ENCODE measurements around the gene BCKDHB.
"Not testable (repeated sequence)": the region's sequence is repeated elsewhere in the genome, so short reads cannot be mapped to it uniquely, and the experiment has no call there.

Gene BCKDHB

GRCh38 chr6:80254716-80255115 is 148.2 kb downstream of the BCKDHB start:
- no peak for DNase-seq (ENCODE audit: low read depth in 4 of 4, low spot score in 1 of 4)

DNA sequence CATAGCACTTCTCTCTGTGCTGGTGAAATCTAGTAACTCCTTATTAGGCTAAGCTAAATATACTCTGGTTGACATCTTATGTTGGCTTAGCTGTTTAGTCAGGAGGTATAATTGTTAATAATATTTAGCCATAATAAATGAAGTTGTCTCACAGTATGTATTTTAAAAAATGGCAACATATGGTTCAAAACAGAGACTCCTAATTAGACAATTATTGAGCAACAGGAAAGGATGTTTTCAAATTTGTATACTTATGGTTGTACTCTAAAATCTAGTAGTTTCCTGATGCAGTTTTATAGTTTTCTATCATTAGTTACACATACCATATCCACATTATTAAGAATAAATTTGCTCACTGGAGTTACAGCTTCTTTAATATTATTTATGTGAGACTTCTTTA is 150.2 kb downstream of the BCKDHB start:
- DNase-seq (ENCODE audit: low read depth in 4 of 4, low spot score in 1 of 4), result no peak

- no peak for DNase-seq (ENCODE audit: low read depth in 4 of 4, low spot score in 1 of 4)
Observed at GRCh38 chr6:80259118-80259517, 152.6 kb downstream of the BCKDHB start.

GRCh38 chr6:80263585-80263984 is 157.1 kb downstream of the BCKDHB start:
- DNase-seq (ENCODE audit: low read depth in 4 of 4, low spot score in 1 of 4), result no peak

DNA sequence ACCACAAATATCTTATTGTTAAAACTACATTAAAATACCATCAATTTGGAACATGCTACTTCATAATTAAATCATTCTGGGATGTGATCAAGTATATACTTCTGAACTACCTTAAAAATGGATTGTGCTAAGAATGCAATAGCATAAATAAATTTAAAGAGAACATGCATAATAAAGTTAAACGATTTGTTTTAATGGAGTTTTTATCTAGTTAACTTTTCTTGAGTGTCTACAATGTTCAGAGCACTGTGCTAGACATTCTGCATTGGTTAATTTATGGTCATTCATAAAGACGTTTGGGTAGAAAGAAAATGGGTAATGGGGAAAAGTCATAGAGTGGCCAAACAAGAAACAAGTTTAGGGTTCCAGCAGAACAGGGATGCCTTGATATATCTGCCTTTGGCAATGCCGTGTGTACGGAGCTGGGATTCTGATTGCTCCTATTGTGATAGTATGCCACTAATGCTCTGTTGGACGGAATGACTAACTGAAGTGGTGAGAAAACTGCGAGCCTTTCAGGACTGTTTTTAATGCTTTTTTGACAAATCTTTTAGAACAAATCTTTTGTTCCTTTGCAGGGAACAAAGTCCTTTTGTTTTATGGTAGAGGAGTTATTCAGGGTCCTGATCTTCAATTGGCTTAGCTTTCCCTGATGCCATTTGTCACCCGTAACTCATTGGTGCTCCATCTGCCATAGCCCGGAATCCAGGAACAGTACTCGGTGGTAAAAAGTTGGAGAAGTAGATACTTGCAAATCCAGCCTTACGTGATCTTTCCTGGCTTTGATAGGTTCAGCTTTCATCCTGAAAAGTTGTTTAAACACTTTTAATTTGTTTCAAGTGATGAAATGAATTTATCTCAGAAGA is 162.6 kb downstream of the BCKDHB start:
- no peak for DNase-seq (ENCODE audit: low read depth in 4 of 4, low spot score in 1 of 4)

DNA sequence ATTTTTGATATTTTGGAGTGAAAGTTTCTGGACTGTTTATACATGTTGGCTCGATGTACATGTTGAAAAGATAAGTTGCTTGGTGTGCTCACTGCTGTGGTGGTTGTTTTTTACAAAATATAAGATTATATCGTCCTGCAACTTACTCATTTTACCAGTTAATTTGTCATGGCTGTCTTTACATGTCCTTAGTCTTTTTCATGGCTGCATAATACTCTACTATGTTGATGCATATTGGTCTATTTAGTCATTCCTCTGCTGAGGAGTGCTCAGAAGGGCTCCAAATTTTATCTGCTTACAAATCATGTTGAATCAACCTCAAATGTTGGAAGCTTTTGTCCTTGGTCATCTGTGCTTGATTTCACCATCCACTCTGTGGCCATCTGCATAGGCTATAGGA is 164.6 kb downstream of the BCKDHB start:
- DNase-seq (ENCODE audit: low read depth in 4 of 4, low spot score in 1 of 4), result no peak

DNA sequence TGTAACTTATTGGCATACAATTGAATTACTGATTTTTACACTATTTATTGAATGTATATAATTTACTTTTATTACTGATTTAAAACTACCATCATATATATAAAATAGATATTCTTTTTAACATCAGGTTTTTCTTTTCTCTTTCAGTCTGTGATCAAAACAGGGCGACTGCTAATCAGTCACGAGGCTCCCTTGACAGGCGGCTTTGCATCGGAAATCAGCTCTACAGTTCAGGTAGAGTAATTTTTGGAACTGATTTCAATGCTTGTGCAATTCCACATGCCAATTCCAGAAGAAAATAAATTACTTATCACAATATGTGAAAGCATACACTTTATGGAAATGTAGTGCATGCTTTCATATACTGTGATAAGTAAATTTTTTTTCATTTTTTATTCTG is 166.5 kb downstream of the BCKDHB start:
- no peak for DNase-seq (ENCODE audit: low read depth in 4 of 4, low spot score in 1 of 4)

GRCh38 chr6:80276861-80277260 is 170.4 kb downstream of the BCKDHB start:
- DNase-seq (ENCODE audit: low read depth in 4 of 4, low spot score in 1 of 4), result no peak

- no peak for DNase-seq (ENCODE audit: low read depth in 4 of 4, low spot score in 1 of 4)
Observed at GRCh38 chr6:80277501-80277900, 171.0 kb downstream of the BCKDHB start.

- no peak for DNase-seq (ENCODE audit: low read depth in 4 of 4, low spot score in 1 of 4)
Observed at GRCh38 chr6:80280262-80281010, 174.0 kb downstream of the BCKDHB start.

- DNase-seq (ENCODE audit: low read depth in 4 of 4, low spot score in 1 of 4), result no peak
Observed at GRCh38 chr6:80282913-80283554, 176.6 kb downstream of the BCKDHB start.

DNA sequence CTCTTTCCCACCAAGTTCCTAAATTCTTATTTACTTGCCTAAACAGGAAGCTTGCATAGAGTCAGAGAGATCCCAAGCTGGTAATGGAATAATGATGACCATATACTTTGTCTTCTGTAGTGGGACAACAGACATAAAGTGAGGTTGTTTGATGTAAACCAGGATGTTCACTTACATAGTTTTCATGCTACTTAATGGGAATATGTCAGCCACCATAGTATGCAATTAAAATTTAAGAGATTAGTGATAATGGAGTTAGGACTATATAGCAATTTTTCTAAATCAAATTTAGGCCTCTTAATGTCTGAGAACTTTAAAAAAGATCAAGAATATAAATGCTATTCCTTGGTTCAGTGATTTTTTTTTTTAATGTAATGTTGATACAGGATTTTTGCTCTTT is 180.6 kb downstream of the BCKDHB start:
- no peak for DNase-seq (ENCODE audit: low read depth in 4 of 4, low spot score in 1 of 4)

- DNase-seq (ENCODE audit: low read depth in 4 of 4, low spot score in 1 of 4), result no peak
Observed at GRCh38 chr6:80287607-80288006, 181.1 kb downstream of the BCKDHB start.

GRCh38 chr6:80289727-80290126 is 183.3 kb downstream of the BCKDHB start:
- no peak for DNase-seq (ENCODE audit: low read depth in 4 of 4, low spot score in 1 of 4)

DNA sequence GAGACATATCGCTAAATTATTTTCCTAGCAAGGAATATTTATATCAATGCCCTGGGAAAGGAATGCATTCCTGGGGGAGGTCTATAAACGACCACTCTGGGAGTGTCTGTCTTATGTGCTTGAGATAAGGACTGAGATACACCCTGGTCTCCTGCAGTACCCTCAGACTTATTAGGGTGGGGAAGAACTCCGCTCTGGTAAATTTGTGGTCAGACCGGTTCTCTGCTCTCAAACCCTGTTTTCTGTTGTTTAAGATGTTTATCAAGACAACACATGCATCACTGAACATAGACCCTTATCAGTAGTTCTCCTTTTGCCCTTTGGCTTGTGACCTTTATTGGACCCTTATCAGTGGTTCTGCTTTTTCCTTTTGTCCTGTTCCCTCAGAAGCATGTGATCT is 188.1 kb downstream of the BCKDHB start:
- not testable (repeated sequence) for DNase-seq (ENCODE audit: low read depth in 4 of 4, low spot score in 1 of 4)

DNA sequence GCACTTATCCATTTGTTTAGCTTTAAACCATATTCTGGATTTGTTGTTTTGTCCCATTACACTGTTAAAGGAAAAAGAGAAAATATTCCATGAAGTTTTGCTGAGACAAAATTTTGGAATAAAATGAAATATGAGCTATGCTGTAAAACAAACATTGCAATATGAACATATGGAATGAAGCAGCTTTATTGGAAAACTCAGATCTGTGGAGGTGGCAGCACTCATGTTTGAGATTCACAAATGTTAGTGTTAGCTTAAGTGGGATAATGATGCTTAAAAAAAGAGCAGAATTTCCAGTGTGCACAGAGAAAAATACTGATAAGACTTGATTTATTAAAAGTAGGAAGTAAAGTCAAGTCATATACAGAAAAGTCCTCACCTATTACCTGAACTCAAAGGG is 196.2 kb downstream of the BCKDHB start:
- no peak for DNase-seq (ENCODE audit: low read depth in 4 of 4, low spot score in 1 of 4)

GRCh38 chr6:80304014-80304413 is 197.5 kb downstream of the BCKDHB start:
- no peak for DNase-seq (ENCODE audit: low read depth in 4 of 4, low spot score in 1 of 4)

- DNase-seq (ENCODE audit: low read depth in 4 of 4, low spot score in 1 of 4), result no peak
Observed at GRCh38 chr6:80314531-80314930, 208.1 kb downstream of the BCKDHB start.

DNA sequence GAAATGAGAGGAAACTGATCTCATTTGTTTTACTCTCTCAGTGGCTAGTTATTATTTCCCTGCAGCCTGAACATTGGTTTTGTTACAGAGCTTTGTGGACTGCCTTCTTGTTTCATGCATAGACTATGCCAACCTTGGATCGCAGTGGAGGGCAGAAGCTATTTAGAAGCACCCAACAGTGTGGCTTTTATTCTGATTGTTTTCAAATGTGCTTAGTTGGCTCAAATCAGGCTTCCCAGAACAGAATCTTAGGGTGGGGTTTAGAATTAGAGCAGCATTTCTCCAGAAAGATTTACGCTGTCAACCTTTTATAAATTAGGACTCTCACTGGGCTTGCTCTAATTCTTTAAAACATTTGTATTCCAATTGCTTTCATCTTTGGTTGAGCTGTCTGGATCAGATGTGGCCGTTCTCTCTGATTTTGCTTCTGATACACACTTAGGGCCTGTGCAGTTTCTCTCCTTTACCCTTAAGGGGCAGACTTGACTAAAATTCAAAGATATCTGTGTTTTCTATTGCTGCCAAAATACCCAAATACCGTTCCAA is 210.3 kb downstream of the BCKDHB start:
- DNase-seq (ENCODE audit: low read depth in 4 of 4, low spot score in 1 of 4), result no peak

DNA sequence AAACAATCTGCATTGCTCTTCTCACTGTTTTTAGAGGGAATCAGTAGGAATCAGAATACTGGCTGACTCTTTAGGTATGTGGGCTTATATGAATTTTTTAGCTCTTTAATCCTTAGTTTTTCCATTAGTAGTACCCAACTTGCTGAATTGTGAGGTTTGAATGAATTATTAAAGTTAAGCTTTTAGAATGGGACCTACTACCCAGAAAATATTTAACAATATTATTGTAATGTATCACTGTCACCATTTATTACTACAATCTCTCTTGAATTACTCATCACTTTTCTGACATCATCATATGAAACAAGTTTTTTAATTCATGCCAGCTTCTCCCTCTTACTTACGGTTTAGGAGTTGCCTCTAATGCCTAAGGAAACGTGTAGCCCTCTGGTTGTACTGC is 212.7 kb downstream of the BCKDHB start:
- DNase-seq (ENCODE audit: low read depth in 4 of 4, low spot score in 1 of 4), result no peak

- no peak for DNase-seq (ENCODE audit: low read depth in 4 of 4, low spot score in 1 of 4)
Observed at GRCh38 chr6:80321011-80321410, 214.5 kb downstream of the BCKDHB start.

DNA sequence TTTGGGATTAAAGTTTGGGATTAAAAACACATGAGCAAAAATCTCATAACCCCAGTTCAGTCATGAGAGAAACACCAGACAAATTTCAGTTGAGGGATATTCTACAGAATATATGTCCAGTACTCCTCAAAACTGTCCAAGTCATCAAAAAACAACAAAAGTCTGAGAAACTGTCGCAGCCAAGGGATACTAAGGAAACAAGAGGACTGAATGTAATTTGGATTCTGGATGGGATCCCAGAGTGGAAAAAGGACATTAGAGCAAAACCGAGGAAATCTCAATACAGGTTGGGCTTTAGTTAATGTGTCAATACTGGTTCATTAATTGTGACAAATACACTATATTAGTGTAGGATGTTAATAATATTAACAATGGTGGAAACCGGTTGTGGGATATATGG is 219.3 kb downstream of the BCKDHB start:
- no peak for DNase-seq (ENCODE audit: low read depth in 4 of 4, low spot score in 1 of 4)
